ENCODE measurements around the gene ALK. TPM values are rescaled to one million over a fixed set of nuclear protein-coding genes. Genes with fewer than 3 reads are reported as not detected.

ALK gene
- total and polyA plus RNA-seq, 7 donors: 0.31 to 2.9 (median 1.2) TPM; not detected in 1

- H3K27ac ChIP-seq: no peak overlapping the region
- intact Hi-C loops (cut with DNase I): no loop called here
- DNase-seq: no peak
- TF ChIP-seq POLR2AphosphoS5 (IDR thresholded peaks at IDR 0.05): no peak
- no peaks in the 10 kb centered on the region for H3K36me3 ChIP-seq
- H3K9me3 ChIP-seq: peaks cover 0 to 4% (median 0%) of the 10 kb centered on the region in 4 donors
- no peaks in the 10 kb centered on the region for H3K27me3 ChIP-seq
- H3K4me3 ChIP-seq: no peak overlapping the region
- no peaks in the 10 kb centered on the region for H3K4me1 ChIP-seq
Observed at GRCh38 chr2:29485117-29485516, 436.3 kb downstream of the ALK start.

DNA sequence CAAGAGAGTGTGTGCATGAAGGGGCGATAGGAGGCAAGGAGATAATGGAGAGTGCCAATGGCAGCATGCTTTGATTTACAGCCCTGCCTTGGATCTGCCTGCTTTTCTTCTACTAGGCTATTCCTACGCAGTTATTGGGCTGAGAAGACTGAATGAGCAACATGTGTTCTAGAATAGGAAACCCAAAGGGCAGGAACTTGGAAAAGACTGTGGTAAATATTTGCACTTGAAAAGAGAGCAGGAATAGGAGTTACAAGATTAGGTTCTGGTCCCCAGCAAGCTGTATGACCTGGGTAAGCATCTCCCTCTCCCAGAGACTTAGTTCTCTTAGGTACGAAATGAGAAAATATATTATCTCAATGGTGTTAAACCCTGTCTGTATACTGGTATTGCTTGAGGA is 438.5 kb downstream of the ALK start:
- no peak overlapping the region for H3K4me3 ChIP-seq
- DNase-seq: no peak
- intact Hi-C loops (cut with DNase I): no loop called here
- no peaks in the 10 kb centered on the region for H3K27me3 ChIP-seq
- WGBS, 2 donors: 85 to 89% methylated on average over 3 of the region's 3 CpGs
- H3K27ac ChIP-seq: no peak overlapping the region
- no peaks in the 10 kb centered on the region for H3K4me1 ChIP-seq
- TF ChIP-seq CTCF (IDR thresholded peaks at IDR 0.05): no peak
- TF ChIP-seq POLR2AphosphoS5 (IDR thresholded peaks at IDR 0.05): no peak
- TF ChIP-seq POLR2A (IDR thresholded peaks at IDR 0.05): no peak
- no peak for TF ChIP-seq EP300 (IDR thresholded peaks at IDR 0.05)
- H3K9me3 ChIP-seq: peaks cover 0 to 4% (median 0%) of the 10 kb centered on the region in 4 donors
- H3K36me3 ChIP-seq: no peaks in the 10 kb centered on the region

DNA sequence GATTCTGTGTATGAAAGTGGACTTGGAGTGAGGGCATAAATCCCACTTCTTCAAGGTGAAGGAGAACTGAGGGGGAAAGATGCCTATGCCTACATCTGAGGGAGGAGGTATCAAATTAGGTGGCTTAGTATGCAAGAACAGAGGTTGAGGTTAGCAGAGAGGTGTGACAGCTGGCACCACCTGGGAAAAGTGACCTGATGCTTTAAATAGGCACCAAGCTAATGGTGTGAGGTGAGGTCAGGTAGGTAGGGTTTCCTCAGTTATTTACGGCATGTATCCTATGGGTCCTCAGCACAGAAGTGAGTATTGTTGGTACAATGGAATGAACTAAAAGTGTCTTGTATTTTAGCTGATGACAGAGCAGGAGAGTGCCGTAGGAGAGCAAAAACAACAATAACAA is 439.0 kb downstream of the ALK start:
- intact Hi-C loops (cut with DNase I): no loop called here
- H3K27ac ChIP-seq: no peak overlapping the region
- peaks cover 0 to 4% (median 0%) of the 10 kb centered on the region in 4 donors for H3K9me3 ChIP-seq
- no peak overlapping the region for H3K4me3 ChIP-seq
- no peaks in the 10 kb centered on the region for H3K27me3 ChIP-seq
- TF ChIP-seq EP300 (IDR thresholded peaks at IDR 0.05) (no peak), CTCF (IDR thresholded peaks at IDR 0.05) (no peak), POLR2A (IDR thresholded peaks at IDR 0.05) (no peak), POLR2AphosphoS5 (IDR thresholded peaks at IDR 0.05) (no peak)
- WGBS, 2 donors: 92 to 93% methylated on average over 2 of the region's 2 CpGs
- no peak for DNase-seq
- no peaks in the 10 kb centered on the region for H3K4me1 ChIP-seq
- no peaks in the 10 kb centered on the region for H3K36me3 ChIP-seq

DNA sequence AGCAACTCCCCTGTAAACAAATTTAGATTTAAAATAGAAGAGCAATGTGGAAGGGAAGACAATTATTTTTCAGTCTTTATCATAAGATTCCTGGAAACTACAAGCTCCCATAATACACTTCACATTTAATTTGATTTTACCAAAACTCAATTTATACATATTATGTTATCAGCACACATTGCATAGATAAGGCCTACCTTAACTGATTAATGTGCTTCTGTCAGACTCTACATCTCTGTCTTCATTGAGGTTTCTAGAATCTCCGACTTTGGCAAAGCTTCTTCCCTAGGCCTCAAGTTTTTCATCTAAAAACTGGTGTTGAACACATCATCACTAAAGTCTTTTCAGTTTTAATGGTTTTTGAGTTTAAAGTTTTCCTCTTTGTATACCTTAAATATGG is 440.1 kb downstream of the ALK start:
- intact Hi-C loops (cut with DNase I): no loop called here
- TF ChIP-seq CTCF (IDR thresholded peaks at IDR 0.05): no peak
- TF ChIP-seq POLR2A (IDR thresholded peaks at IDR 0.05): no peak
- TF ChIP-seq POLR2AphosphoS5 (IDR thresholded peaks at IDR 0.05): no peak
- no peak for TF ChIP-seq EP300 (IDR thresholded peaks at IDR 0.05)
- Histone ChIP-seq H3K4me1 (no peaks in the 10 kb centered on the region), H3K4me3 (no peak overlapping the region), H3K9me3 (peaks cover 0 to 4% (median 0%) of the 10 kb centered on the region in 4 donors), H3K36me3 (no peaks in the 10 kb centered on the region), H3K27me3 (no peaks in the 10 kb centered on the region), H3K27ac (no peak overlapping the region)
- no peak for DNase-seq
- 78 to 87% methylated on average over 1 of the region's 1 CpG for WGBS, 2 donors

DNA sequence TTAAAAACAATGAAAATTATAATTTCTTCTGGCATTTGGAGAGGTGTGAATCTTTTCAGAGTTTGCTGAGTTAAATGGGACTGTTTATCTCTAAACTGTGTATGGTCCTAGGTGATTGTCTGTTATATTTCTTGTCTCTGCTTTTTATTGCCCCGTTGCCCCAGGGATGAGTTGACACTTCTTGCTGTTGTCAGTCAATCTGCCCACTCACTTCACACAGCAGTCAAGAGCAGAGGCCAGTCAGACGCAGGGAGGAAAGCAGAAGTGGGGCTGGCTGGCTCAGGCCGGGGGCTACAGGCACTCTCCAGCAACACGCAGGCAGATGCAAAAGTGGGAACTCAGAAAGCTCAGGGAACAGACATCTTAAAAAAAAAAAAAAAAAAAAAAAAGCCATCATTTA is 441.0 kb downstream of the ALK start:
- Histone ChIP-seq H3K36me3 (no peaks in the 10 kb centered on the region), H3K27ac (no peak overlapping the region), H3K27me3 (no peaks in the 10 kb centered on the region), H3K9me3 (no peaks in the 10 kb centered on the region), H3K4me1 (no peaks in the 10 kb centered on the region), H3K4me3 (no peak overlapping the region)
- DNase-seq: no peak
- no peak for TF ChIP-seq EP300 (IDR thresholded peaks at IDR 0.05)
- TF ChIP-seq POLR2A (IDR thresholded peaks at IDR 0.05): no peak
- TF ChIP-seq POLR2AphosphoS5 (IDR thresholded peaks at IDR 0.05): no peak
- TF ChIP-seq CTCF (IDR thresholded peaks at IDR 0.05): no peak
- intact Hi-C loops (cut with DNase I): no loop called here
- 27 to 53% methylated on average over 4 of the region's 4 CpGs for WGBS, 2 donors

Data from sigmoid colon (tissue), 7 donors.